GM21737 (cell line): ENCODE data around the gene LRRC63.
A peak's percentile ranks its signal among the peaks of the same experiment; 100 is the strongest.
"Not testable (repeated sequence)": the region's sequence is repeated elsewhere in the genome, so short reads cannot be mapped to it uniquely, and the experiment has no call there.

Source experiments
- ATAC-seq: cut with Tn5 transposase; IDR thresholded peaks from one replicate; pipeline ENCODE4 v1.9.1; 2021; ENCODE audit warnings: mild to moderate bottlenecking, moderate library complexity; ENCODE audit not compliant: unreplicated experiment

LRRC63 gene

DNA sequence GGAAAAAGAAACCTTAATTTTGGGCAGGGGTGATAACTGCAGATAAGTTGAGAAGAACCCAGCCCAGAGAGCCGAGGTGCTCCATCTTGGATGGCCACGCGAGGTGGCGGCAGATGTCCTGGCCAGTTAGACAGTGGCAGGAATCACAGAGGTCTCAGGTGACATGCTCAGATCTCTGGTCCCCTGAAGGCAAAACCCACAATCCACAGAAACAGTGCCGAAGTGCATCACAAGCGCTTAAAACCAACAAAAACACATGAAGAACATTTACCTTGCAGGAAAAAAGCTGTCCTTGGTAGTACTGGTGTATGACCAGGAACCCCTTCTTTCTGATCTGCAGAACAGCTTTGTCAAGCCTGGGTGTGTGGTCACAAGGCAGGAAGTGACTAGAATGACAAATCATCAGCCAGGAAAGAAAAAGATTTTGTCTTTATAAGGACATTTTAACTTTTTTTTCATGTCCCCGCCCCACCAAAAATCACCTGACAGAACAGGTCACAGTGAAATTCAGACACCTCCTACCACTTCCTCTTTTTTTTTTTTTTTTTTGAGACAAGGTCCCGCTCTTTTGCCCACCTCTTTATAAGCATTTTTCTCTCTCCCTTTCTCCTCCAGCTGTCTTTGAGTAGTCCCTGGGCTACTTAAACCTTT lies 29.8 kb upstream of the LRRC63 start, which contains the start of gene LCP1:
LCP1 (minus strand) TSS at position 338 of the 651 bp plus-strand sequence. CDS start 22,515 bp downstream, outside the sequence.
- ATAC-seq: peak; percentile 60

DNA sequence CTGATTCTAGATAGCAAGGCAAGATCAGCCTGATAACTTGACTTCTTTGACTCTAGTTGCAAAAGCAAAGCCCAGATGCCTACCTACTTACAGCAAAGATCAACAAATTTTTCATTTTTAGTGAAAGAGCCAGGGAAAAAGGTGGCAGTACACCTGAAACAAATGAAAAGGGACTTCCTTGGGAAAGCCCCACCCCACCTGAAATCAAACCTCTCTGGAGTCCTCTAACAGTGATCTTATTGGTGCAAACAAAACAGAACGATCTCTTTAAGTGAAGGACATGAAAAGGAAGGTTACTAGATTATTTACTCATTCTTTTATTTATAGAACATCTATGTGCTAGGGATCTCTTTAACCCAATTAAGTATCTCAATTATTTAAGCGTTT lies 29.2 kb upstream of the LRRC63 start:
- ATAC-seq: peak; percentile 8

DNA sequence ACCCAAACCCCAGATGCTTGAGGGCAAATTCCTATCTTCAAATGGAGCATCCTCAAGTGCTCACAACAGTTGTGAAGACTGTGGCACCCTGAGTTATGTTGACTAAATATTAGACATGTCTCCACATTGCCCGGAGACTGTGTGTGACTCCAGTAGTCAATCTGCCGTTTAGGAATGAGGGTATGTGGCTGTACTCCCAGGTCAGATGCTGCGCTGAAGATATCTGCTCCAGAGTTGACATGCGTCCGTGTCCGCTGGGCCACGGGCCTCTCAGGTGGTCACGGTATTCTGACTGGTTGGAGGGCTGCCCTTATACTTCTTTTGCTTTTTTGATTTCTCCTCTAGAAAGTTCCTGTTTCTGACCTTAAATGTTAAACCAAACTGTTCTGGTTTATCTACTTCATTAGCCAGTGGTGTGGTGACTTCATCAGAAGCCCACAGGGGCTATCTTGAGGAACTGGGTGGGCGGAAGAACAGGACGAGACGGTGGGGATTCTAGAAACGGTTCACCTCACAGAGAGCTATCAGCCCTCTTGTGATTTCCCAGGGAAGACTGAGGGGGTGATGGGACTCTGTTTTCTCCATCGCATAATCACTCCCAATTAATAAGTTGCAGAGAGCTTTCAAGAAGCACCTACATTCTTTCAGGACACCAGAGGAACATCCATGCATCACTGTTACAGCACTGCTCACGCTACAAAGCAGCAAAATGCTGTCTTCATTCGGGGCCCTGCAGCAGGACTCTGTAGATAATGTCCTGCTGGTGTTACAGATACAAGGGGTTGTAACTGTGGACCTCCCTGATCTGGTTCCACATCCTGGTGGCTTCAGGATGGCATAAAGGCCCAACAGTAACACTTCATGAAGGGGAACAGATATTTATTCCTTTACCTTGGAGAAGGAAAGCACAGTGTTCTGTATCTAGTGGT lies 28.4 kb upstream of the LRRC63 start:
- ATAC-seq: no peak

DNA sequence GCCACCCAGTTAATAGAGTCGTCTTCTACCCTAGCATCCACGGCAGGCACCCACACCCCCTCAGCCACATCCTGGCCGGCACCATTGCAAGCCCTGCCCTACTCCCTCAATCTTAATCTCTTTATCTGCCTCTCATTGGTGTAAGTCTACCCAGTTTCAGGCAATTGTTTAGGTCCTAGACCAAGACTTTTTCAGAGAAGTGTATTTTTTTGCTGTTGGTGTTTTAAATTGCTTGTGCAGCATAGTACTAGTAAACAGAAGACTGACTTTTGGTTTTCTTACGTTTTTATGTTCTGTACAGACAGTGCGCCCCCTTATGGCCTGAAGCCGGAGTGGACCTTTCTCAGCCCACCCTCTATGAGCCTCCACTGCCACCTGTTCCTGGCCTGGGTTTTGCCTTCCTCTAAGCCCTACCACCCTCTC lies 27.4 kb upstream of the LRRC63 start:
- ATAC-seq: peak; percentile 42

DNA sequence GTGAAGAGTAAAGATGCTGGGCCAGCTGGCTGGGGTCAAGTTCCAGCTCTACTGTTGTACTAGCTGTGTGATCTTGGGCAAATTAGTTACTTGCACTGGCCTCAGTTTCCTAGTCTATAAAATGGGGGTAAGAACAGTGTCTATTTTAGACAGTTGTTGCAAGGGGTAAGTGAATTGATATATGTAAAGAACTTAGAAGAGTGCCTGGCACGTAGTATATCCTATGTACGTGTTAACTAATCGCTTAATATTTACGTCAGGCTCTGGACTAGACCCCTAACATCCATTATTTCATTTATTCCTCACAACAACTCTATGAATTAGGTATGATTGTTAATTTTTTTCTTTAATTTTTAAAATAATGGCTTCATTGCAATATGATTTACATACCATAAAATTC lies 26.1 kb upstream of the LRRC63 start:
- ATAC-seq: no peak

DNA sequence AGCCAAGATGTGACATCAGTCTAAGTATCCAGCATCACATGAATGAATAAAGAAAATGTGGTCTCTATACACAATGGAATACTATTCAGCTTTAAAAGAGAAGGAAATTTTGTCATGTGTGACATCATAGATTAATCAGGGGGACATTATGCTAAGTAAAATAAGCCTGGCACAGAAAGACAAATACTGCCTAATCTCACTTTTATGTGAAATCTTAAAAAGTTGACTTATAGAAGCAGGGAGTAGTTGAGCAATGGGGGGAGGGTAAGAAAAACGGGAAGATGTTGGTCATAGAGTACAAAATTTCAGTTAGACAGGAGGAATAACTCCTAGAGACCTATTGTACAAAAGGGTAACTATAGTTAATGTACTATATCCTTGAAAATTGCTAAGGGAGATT lies 19.3 kb upstream of the LRRC63 start:
- no peak for ATAC-seq

DNA sequence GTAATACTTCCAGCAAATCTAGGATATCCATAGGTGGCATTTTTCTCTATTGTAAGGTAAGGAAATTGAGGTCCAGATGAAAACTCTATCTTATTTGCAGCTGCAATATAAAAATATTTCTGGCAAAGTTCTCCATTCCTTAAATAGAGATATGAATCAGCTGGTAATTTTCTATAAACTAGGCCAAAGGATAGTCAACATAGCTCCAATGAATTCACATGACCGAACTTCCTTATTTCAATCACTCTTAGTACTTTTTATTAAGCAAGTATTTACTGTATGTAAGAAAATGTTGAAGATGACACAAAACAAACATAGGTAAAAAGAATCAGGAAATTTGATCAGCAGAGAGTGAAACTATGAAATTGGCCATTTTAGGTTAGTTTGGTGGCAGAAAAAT lies 16.7 kb upstream of the LRRC63 start:
- no peak for ATAC-seq

DNA sequence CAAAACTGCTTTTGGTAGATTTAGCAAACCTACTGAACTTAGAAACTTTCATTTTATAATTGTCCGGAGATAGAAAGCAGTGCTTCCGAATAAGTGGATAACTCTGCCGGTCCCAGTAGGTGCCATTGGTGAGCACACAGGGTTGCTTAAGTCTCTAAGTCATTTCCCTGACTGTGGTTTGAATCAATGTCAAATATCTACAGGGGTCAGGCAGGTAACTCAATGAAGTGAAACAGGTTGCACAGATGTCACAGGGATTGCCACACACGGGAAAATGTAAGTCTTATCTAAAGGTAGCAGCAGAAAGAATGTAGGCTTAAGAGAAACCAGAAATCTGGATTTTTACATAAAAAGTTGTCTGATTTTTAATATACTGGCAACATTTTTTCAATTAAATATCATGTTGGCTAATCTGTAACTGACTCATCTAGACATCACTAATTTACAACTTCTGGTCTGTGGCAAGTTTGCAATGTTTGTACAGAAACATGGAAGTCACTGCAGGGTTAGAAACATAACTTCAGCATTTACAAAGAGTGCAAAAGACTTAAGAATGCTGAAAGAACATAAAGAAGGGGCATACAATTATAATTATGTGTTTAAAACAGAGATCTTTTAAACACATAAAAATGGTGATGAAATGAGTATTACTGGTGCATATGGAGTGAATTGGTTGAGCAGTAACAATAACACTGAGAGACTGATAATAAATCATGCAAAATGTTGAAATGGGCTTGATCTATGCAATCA lies 14.3 kb upstream of the LRRC63 start:
- no peak for ATAC-seq

DNA sequence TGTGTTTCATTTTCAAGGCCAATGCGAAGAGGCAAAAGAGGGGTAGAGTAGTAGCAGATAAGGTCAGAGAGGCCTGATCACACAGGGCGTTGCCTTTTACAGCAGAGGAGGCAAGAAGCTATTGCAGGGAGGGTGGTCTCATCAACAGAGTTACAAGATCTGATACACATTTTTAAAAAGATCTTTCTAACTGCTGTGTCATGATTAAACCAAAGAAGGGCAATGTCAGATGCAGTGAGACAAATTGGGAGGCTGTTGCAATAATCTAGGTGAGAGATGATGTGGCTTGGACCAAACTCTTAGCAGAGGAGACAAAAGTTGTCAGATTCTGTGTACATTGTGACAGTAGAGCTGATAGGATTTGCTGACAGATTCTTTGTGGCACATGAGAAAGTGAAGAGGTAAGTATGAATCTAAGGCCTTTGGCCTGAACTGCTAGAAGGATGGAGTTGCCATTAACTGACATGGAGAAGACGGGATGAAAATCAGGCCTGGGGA lies 13.0 kb upstream of the LRRC63 start:
- ATAC-seq: no peak

DNA sequence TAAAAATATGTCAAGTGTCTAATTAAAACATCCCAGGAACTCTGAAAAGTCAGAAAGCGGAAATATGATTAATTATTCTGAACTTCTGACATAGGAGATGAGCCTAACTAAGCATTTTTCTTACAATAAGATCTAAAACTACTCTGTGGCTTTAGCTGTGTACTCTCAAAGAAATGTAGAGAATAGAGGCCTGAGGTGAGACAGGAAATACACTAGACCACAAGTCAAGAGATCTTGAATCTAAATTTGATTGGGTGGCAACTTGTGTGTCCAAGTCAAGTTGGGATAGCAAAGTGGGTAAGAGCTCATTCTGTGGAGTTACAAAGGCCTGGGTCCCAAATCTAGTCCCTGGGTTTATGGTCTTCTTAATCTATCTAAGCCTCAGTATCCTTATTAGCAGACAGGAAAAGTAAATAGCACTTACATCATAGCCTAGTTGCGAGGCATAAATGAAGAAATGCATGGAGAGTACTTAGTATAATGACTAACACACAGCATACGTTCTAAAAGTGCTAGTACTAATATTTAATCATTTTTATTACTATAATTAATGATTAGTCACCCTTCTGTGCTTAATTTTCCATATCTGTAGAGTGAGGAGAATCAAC lies 9.4 kb upstream of the LRRC63 start:
- no peak for ATAC-seq

DNA sequence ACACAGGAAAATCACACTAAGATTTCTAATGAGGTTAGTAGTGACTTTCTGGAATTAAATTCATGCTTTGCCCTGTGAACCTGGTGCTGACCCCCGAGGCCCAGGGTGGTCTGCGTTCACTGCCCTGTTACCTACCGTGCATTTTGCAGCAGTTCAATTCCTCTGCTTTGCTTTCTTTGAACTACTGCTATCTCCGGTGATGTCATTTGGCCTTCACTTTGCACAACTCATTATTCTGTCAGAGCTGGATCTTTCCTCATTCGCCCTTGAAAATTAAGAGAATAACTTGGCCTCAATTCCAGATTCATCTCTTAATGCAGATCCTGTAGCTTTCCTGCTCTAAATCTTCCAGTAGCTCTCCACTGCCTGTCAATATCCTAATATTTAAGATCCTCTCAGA lies 8.8 kb upstream of the LRRC63 start:
- ATAC-seq: no peak

DNA sequence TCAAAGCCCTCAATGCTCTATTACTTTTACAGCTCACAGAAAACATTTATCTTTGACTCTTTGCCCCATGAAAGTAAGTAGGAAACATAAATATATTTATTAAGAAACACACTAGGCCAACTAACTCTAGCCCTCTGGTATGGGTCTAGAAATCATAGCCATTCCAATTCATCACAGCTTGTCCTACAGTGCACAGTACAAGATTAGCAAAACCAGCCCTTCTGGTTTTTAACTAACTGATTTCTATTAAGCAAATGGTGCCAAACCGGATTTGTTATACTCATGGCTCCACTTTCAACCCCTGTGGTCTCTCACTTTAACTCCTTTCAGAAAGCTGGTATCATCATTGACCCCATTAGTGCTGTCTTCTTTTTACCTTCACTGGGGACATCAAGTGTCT lies 5.6 kb upstream of the LRRC63 start:
- no peak for ATAC-seq

DNA sequence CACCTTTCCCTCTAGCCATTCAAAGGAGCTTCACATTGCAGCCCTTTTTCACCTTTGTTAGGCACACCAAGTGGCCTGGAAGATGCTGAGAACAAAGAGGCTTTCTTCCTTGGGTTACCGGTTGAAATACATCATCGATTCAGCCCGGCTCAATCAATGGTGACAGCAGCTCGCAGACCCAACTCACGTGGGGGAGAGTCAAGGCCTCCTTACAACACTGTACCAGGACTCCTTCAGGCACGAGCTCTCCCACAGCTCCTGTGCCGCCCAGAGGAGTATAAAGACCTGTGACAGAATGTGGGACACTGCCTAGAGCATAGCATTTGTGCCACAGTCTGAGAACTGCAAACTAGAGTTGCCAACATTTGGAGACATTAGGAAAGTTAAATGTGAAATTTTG lies 3.9 kb upstream of the LRRC63 start:
- no peak for ATAC-seq

DNA sequence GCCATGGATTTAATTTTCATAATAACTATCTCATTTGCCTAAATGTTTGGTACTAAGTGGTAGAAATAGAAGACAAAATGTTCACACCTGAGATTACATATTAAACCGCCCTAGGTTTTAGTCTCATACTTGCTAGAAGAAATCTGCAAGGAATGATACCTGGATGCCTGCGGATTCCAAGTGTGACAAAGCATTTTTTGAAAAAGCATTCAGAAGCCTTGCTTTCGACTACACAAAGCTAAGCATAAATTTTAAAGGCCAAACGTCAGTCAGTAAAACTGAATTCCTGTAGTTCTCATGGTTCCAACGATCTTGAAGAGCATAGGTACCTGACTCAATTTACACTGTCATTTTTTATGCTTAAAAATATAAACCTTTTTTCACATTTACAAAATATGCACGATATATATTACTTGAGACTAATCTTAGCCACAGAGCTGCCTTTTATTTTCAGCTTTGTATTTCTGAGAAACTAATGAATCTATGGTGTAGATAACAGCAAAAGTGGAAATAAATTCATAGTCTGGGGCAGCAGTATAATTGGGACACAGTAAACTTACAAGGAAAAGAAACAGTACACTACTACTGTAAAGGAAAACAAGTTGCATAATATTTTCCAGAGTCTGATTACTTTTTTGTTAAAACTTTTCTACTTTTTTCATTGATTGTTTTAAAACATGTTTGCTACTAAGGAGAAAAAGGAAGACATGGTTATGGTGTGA lies 1.2 kb upstream of the LRRC63 start:
- ATAC-seq: no peak

DNA sequence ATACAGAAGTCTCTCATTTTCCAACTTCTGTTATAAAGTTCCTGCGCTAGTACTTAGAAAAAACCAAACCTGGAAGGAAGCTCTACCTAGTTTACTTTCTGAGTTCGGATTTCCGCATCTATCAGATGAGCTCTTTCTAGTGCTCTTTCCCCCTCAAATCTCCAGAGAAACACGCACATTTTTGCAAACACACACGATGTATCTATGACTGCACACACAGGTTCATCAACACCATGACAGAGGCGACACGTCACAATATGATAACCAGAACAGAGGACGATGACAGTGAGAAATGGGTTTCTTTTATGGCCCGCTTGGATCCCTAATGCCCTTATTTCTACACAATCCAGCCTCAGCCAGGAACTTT lies 629 bp upstream of the LRRC63 start:
- no peak for ATAC-seq

DNA sequence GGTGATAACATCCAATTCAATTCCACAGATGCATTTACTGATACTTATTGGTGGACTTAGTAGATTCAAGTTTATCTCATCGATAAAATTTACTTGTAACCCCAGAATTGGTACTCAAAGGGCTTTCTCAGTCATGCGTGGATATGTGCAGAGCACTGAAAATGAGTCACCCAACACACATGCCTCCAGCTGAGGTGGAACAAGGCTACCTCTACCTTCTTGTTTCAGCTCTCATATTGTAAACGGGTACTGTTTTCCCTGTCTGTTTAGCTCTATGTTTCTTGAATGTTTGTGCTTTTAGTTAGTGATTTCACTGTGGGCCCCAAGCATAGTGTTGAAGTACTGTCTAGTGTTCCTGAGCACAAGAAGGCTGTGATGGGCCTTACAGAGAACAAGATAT lies 1.5 kb downstream of the LRRC63 start:
- no peak for ATAC-seq

DNA sequence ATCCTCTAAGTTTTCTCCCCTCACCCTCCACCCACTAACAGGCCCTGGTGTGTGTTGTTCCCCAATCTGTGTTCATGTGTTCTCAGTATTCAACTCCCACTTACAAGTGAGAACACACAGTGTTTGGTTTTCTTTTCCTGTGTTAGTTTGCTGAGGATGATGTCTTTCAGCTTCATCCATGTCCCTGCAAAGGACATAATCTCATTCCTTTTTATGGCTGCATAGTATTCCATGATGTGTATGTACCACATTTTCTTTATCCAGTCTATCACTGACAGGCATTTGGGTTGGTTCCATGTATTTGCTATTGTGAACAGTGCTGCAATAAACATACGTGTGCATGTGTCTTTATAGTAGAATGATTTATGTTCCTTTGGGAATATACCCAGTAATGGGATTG lies 3.0 kb downstream of the LRRC63 start:
- not testable (repeated sequence) for ATAC-seq

DNA sequence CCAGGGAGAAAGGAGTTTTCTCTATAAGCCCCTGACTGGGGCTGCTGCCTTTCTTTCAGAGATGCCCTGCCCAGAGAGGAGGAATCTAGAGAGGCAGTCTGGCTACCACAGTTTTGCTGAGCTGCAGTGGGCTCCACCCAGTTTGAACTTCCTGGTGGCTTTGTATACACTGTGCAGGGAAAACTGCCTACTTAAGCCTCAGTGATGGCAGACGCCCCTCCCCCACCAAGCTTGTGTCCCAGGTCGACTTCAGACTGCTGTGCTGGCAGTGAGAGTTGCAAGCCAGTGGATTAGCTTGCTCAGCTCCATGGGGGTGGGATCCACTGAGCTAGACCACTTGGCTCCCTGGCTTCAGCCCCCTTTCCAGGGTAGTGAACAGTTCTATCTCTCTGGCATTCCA lies 8.5 kb downstream of the LRRC63 start:
- not testable (repeated sequence) for ATAC-seq

DNA sequence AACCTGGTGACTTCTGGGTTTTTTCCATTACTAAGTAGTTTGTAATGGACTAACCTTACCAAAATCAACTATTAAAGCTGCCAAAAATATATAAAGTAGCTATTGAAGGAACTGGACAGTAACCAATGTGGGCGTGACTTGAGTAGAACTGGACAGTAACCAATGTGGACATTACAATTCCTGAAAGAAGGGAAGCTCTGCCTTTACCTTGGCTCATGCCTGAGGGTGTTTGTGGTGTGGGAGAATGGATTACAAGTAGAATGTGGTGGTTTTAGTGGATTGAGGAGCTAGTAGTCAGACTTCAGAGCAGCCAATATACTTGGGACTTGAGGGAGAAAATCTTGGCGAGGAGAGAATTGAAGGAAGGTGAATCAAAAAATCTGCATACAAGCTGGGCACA lies 17.5 kb downstream of the LRRC63 start:
- no peak for ATAC-seq

DNA sequence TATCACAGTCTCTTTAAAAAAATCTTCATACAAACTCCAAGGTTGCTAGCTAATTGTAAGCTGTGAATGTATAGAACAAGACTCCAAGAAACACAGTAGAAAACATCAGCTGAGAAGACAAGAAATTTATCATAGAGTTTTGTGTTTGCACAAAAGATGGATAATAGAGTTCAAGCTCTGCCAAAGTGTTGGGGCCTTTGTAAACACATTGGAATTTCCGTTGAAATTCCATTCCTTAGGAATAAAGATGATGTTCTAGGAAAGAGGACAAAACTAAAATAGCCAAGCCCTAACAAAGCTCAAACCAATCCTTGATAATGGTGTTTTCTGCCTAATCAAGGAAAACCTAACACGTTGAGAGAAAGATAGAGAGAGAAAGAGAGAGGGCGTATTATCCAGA lies 20.6 kb downstream of the LRRC63 start:
- ATAC-seq: no peak
